Hematopoietic multipotent progenitor cell treated with erythropoietin and hydrocortisone succinate and interleukin-3 and kit ligand, for 6 days (in vitro differentiated cells): ENCODE results near the gene MARCHF2.

Experiments used
- DNase-seq: peaks from one replicate; pipeline ENCODE4 v3.0.0-alpha.2; 2015

MARCHF2 gene

GRCh38 chr19:8455018-8455417 is 41.9 kb downstream of the MARCHF2 start:
- no peak for DNase-seq

GRCh38 chr19:8456064-8456463 is 43.0 kb downstream of the MARCHF2 start:
- peak; percentile 23 for DNase-seq

GRCh38 chr19:8457209-8457608 is 44.1 kb downstream of the MARCHF2 start:
- no peak for DNase-seq

GRCh38 chr19:8457827-8458226 is 44.7 kb downstream of the MARCHF2 start:
- DNase-seq, result no peak

GRCh38 chr19:8458380-8458779 is 45.3 kb downstream of the MARCHF2 start:
- no peak for DNase-seq

- DNase-seq, result no peak
Observed at GRCh38 chr19:8459095-8459494, 46.0 kb downstream of the MARCHF2 start.

GRCh38 chr19:8459520-8460270 is 46.6 kb downstream of the MARCHF2 start:
- DNase-seq, result no peak

GRCh38 chr19:8460516-8461298 is 47.6 kb downstream of the MARCHF2 start:
- DNase-seq, result no peak

- DNase-seq, result no peak
Observed at GRCh38 chr19:8461376-8461775, 48.3 kb downstream of the MARCHF2 start.

- no peak for DNase-seq
Observed at GRCh38 chr19:8461891-8462290, 48.8 kb downstream of the MARCHF2 start.

- DNase-seq, result no peak
Observed at GRCh38 chr19:8462571-8462970, 49.5 kb downstream of the MARCHF2 start.

- no peak for DNase-seq
Observed at GRCh38 chr19:8463365-8463764, 50.3 kb downstream of the MARCHF2 start.

- no peak for DNase-seq
Observed at GRCh38 chr19:8466018-8466417, 52.9 kb downstream of the MARCHF2 start.

GRCh38 chr19:8468124-8468523 is 55.0 kb downstream of the MARCHF2 start:
- DNase-seq, result no peak

GRCh38 chr19:8468761-8469373 is 55.8 kb downstream of the MARCHF2 start:
- no peak for DNase-seq

- DNase-seq, result no peak
Observed at GRCh38 chr19:8469613-8470368, 56.7 kb downstream of the MARCHF2 start.

GRCh38 chr19:8473648-8474476 is 60.8 kb downstream of the MARCHF2 start:
- no peak for DNase-seq

- DNase-seq, result no peak
Observed at GRCh38 chr19:8475005-8475404, 61.9 kb downstream of the MARCHF2 start.

- no peak for DNase-seq
Observed at GRCh38 chr19:8476524-8476923, 63.4 kb downstream of the MARCHF2 start.

GRCh38 chr19:8477889-8478288 is 64.8 kb downstream of the MARCHF2 start:
- DNase-seq, result no peak

- no peak for DNase-seq
Observed at GRCh38 chr19:8478598-8478997, 65.5 kb downstream of the MARCHF2 start.

GRCh38 chr19:8481201-8481600 is 68.1 kb downstream of the MARCHF2 start:
- DNase-seq, result no peak
